Measurements from ENCODE around the gene DLGAP1.

DLGAP1 gene

GRCh38 chr18:3511980-3512379 lies 943.1 kb downstream of the DLGAP1 start:
- no peak overlapping the region for H3K27ac ChIP-seq

DNA sequence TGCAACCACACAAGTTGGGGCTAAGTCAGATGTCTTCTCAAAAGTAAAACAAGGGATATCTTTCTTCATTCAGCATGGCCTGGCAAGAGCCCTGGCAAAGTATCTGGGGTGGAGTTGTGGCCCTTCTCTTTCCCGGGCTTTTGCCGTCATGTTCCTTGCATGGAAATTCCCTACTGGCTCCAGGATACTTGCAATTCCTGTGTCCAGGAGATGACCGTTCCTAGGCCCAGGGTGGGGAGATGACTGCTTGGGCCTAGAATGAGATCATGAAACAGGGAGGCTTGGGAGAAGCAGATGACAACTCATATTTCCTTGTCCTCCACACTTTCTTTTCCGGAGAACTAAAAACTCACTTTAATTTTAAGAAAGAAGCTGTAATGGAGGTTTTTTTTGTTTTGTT lies 944.2 kb downstream of the DLGAP1 start:
- TF ChIP-seq ZFX (IDR thresholded peaks at IDR 0.05; ENCODE audit: borderline replicate concordance) = no peak
- TF ChIP-seq, protein P1, sequence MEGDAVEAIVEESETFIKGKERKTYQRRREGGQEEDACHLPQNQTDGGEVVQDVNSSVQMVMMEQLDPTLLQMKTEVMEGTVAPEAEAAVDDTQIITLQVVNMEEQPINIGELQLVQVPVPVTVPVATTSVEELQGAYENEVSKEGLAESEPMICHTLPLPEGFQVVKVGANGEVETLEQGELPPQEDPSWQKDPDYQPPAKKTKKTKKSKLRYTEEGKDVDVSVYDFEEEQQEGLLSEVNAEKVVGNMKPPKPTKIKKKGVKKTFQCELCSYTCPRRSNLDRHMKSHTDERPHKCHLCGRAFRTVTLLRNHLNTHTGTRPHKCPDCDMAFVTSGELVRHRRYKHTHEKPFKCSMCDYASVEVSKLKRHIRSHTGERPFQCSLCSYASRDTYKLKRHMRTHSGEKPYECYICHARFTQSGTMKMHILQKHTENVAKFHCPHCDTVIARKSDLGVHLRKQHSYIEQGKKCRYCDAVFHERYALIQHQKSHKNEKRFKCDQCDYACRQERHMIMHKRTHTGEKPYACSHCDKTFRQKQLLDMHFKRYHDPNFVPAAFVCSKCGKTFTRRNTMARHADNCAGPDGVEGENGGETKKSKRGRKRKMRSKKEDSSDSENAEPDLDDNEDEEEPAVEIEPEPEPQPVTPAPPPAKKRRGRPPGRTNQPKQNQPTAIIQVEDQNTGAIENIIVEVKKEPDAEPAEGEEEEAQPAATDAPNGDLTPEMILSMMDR (IDR thresholded peaks at IDR 0.05) = no peak
- no peak overlapping the region for H3K27ac ChIP-seq

More at GRCh38 chr18:3511980-3512379, 943.1 kb downstream of the DLGAP1 start:
- TF ChIP-seq, protein P1 (IDR thresholded peaks at IDR 0.05) = no peak
- TF ChIP-seq ZFX (IDR thresholded peaks at IDR 0.05; ENCODE audit: borderline replicate concordance) = no peak

DNA sequence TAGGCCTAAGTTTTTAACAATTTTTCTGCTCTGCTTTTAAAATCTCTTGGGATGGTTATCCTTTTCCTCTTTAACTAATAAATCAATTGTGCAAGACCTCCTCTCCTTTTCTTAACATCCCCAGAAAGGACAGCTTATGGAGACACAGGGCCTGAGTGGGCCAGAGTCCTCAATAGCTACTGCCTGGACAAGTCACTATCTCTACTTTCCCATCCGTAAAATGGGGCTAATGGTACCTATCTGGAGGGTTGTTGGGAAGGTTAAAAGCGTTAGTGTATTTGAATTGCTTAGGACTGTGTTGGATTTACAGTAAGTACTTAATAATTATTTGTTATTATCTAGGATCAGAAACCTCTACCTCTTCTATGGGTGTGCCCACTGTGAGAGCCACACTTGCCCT lies 945.1 kb downstream of the DLGAP1 start:
- no peak for TF ChIP-seq ZFX (IDR thresholded peaks at IDR 0.05; ENCODE audit: borderline replicate concordance)
- TF ChIP-seq, protein P1 (IDR thresholded peaks at IDR 0.05) = no peak
- no peak overlapping the region for H3K27ac ChIP-seq

DNA sequence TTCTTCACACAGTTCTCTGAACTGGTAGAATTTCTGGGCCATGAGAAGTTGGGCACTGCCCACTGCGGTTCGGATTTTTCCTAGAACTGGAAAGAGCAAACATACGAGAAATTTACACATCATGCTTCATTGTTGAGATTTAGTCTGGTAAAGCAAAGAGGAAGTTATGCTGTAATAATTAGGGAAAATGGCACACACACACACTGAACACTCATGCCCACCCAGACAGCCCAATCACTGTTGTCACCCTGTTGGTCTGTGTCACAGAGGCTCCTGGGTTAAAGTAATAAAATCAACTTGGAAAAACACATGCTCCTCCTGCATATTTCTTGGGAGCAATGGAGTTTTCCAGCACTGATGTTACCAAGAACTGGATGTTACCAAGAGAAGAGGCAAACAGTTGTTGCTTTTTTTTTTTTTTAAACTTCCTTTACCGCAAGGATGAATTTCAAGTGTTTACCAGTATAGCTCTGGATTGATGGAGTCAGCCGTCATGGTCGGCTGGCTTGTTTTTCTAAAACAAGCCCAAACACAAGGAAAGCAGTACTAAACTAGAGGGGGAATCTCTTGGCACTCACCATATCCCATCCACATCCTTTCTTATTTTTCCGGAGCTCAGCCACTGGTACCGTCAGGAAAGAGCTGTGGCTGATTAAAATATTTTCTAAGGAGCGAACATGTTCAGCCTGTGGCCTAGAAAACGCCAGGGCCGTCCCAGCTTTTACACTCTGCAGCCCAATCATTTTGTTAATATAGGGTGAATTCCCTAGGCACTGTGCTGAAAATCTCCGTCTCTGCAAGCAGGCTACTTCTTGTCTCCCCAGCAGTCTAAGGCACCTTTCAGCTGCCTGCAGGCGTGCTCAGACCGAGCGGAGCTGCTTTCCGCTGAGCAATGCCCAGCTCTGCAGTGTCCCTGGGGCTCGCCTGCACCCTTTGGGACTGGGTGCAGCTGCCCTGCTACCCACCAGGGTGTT lies 946.2 kb downstream of the DLGAP1 start:
- H3K27ac ChIP-seq = no peak overlapping the region
- no peak for TF ChIP-seq ZFX (IDR thresholded peaks at IDR 0.05; ENCODE audit: borderline replicate concordance)
- TF ChIP-seq, protein P1 (IDR thresholded peaks at IDR 0.05) = no peak

GRCh38 chr18:3504637-3505036 lies 950.5 kb downstream of the DLGAP1 start:
- H3K27ac ChIP-seq = no peak overlapping the region
- TF ChIP-seq ZFX (IDR thresholded peaks at IDR 0.05; ENCODE audit: borderline replicate concordance) = no peak
- TF ChIP-seq, protein P1 (IDR thresholded peaks at IDR 0.05) = no peak

- TF ChIP-seq, protein P1 (IDR thresholded peaks at IDR 0.05) = no peak
- no peak for TF ChIP-seq ZFX (IDR thresholded peaks at IDR 0.05; ENCODE audit: borderline replicate concordance)
- no peak overlapping the region for H3K27ac ChIP-seq
Observed at GRCh38 chr18:3502650-3503049, 952.5 kb downstream of the DLGAP1 start.

DNA sequence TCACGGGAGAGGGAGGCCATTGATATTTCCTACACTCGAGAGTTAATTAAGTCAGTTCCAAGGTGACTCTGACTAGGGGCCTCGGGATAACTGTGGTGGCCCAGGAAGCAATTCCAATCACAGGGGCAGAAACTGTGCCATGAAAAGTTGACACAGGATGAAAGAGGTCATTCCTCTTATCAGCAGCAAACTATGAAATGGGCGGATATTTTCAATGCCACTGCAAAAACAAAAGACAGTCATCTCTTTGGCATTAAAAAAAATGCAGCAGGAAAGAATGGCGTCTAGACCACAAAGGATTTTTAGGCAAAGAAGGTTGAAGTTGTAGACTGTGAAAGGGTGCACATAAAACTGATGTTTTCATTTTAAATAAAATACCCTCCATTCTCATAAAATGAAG lies 955.1 kb downstream of the DLGAP1 start:
- TF ChIP-seq, protein P1 (IDR thresholded peaks at IDR 0.05) = no peak
- TF ChIP-seq ZFX (IDR thresholded peaks at IDR 0.05; ENCODE audit: borderline replicate concordance) = no peak
- no peak overlapping the region for H3K27ac ChIP-seq
